Stomach (tissue), 9 donors: ENCODE measurements around the gene RNF166. TPM values are rescaled to one million over a fixed set of nuclear protein-coding genes. Genes with fewer than 3 reads are reported as not detected.

ENCODE experiments used
- DNase-seq, 2 donors: peaks; one replicate each; pipeline versions ENCODE4 v3.0.0 to v3.0.0-alpha.2; 2013 to 2019
- H3K27ac ChIP-seq, 5 donors: fragments of 200-600 bp in 4 of 5; sonication (generic) in 4 of 5; one replicate each; pipeline ENCODE4 v1.5.1; 2013 to 2019; ENCODE audit warnings: mild to moderate bottlenecking in 1 of 5, moderate library complexity in 1 of 5
- H3K27me3 ChIP-seq, 3 donors: fragments of 200-600 bp; sonication (generic); one replicate each; pipeline ENCODE4 v1.5.1; 2017 to 2019; ENCODE audit warnings: mixed run types in 1 of 3
- H3K36me3 ChIP-seq, 4 donors: fragments of 200-600 bp; sonication (generic); 1 replicate in 3 of 4; 2 replicates in 1 of 4; pipeline ENCODE4 v1.5.1; 2016 to 2019
- H3K4me1 ChIP-seq, 4 donors: fragments of 200-600 bp; sonication (generic); one replicate each; pipeline ENCODE4 v1.5.1; 2016 to 2019
- H3K4me3 ChIP-seq, 4 donors: fragments of 200-600 bp; sonication (generic) in 3 of 4; one replicate each; pipeline ENCODE4 v1.5.1; 2016 to 2019; ENCODE audit warnings: mild to moderate bottlenecking in 1 of 4
- H3K9me3 ChIP-seq, 4 donors: fragments of 200-600 bp; sonication (generic); one replicate each; pipeline ENCODE4 v1.5.1; 2016 to 2019
- EP300 ChIP-seq: sonication (generic); formaldehyde crosslinking; IDR thresholded peaks from one replicate; pipeline ENCODE4 v1.6.1; 2017; ENCODE audit warnings: antibody characterized with exemption
- POLR2A ChIP-seq, 4 donors: fragments of 450-650 bp; IDR thresholded peaks; one replicate each; pipeline ENCODE4 v1.6.1; 2016; ENCODE audit warnings: antibody characterized with exemption in 4 of 4, control low read depth in 2 of 4, mild to moderate bottlenecking in 1 of 4, moderate library complexity in 1 of 4
- POLR2AphosphoS5 ChIP-seq, 3 donors: sonication (generic); formaldehyde crosslinking; IDR thresholded peaks; one replicate each; pipeline ENCODE4 v1.6.1; 2016; ENCODE audit warnings: antibody characterized with exemption in 3 of 3
- WGBS, 5 donors: extraction: QIAGEN DNeasy Blood & Tissue Kit in 3 of 5; methylation state at CpG; one replicate each; pipeline versions ENCODE4 v1.1.5 to v1.1.7; 2013 to 2018; 5-methylcytosine and 5-hydroxymethylcytosine counted together
- intact Hi-C: fragments of 100-400 bp; cut with DNase I; formaldehyde crosslinking; loops from one replicate; pipeline ENCODE4 v1.15.1; 2023; ENCODE audit warnings: low total_unique reads
- polyA plus RNA-seq, 3 donors: library from polyadenylated mRNA; stranded (reverse); fragments of 200-250 nt; gene quantifications; one replicate each; pipeline ENCODE4 v1.2.3, GENCODE V29; 2013
- total RNA-seq, 5 donors: library from RNA; depleted of rRNA; stranded (reverse); fragments of >200 nt; gene quantifications; one replicate each; pipeline versions ENCODE4 v1.1.0 to v1.2.3, GENCODE V29; 2014 to 2016
- TF ChIP-seq, protein P1 (sequence below), 7 experiments: fragments of 450-650 bp in 4 of 7; fragments of 200-600 bp in 3 of 7; sonication (generic) in 3 of 7; IDR thresholded peaks; one replicate each; pipeline ENCODE4 v1.5.1; 2016 to 2019; ENCODE audit warnings: antibody characterized with exemption in 7 of 7, control low read depth in 2 of 7, mild to moderate bottlenecking in 1 of 7
- donor health status: healthy with polysubstance abuse.
- donor health status: Bipolar disorder and iron deficiency.
- donor health status: healthy.

The RNF166 gene
- total and polyA plus RNA-seq, 8 donors, result 8.8 to 31.9 (median 13.9) TPM

- Histone ChIP-seq H3K27ac (no peak overlapping the region), H3K9me3 (no peaks in the 10 kb centered on the region), H3K4me3 (no peak overlapping the region), H3K4me1 (no peaks in the 10 kb centered on the region), H3K27me3 (no peaks in the 10 kb centered on the region), H3K36me3 (peaks cover 69 to 85% (median 84%) of the 10 kb centered on the region in 4 donors)
- WGBS, 5 donors, result 92 to 98% (median 95%) methylated on average over 7 to 21 of the region's 21 CpGs
- no peak for TF ChIP-seq POLR2AphosphoS5 (IDR thresholded peaks at IDR 0.05)
- TF ChIP-seq, protein P1, sequence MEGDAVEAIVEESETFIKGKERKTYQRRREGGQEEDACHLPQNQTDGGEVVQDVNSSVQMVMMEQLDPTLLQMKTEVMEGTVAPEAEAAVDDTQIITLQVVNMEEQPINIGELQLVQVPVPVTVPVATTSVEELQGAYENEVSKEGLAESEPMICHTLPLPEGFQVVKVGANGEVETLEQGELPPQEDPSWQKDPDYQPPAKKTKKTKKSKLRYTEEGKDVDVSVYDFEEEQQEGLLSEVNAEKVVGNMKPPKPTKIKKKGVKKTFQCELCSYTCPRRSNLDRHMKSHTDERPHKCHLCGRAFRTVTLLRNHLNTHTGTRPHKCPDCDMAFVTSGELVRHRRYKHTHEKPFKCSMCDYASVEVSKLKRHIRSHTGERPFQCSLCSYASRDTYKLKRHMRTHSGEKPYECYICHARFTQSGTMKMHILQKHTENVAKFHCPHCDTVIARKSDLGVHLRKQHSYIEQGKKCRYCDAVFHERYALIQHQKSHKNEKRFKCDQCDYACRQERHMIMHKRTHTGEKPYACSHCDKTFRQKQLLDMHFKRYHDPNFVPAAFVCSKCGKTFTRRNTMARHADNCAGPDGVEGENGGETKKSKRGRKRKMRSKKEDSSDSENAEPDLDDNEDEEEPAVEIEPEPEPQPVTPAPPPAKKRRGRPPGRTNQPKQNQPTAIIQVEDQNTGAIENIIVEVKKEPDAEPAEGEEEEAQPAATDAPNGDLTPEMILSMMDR (IDR thresholded peaks at IDR 0.05), result no peak
- no peak for DNase-seq
- intact Hi-C loops, result no loop called here
Observed at GRCh38 chr16:88716601-88717001, 10.4 kb upstream of the RNF166 start.

DNA sequence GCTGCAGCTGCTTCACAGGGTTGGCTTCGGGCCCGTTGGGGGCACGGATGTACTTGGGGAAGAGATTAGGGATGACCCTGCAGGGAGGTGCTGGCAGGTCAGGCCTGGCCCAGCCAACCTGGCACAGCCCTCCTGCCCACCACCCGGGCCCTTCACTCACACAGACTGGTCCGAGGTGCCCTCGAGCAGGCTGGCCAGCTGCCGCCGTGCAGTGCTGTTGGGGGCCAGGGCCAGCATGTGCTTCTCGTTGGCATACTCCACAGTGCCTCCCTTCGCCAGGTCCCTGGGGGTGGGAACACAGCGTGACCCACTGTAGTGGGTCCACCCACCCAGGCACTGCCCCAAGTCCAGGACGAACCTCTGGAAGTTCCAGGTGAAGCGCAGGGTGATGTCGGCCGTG lies 10.0 kb upstream of the RNF166 start:
- no peaks in the 10 kb centered on the region for H3K9me3 ChIP-seq
- peaks cover 65 to 81% (median 80%) of the 10 kb centered on the region in 4 donors for H3K36me3 ChIP-seq
- H3K4me3 ChIP-seq, result no peak overlapping the region
- no peaks in the 10 kb centered on the region for H3K27me3 ChIP-seq
- DNase-seq, result no peak
- TF ChIP-seq, protein P1 (IDR thresholded peaks at IDR 0.05), result no peak
- no peak for TF ChIP-seq POLR2AphosphoS5 (IDR thresholded peaks at IDR 0.05)
- TF ChIP-seq EP300, result no peak
- no peak for TF ChIP-seq POLR2A (IDR thresholded peaks at IDR 0.05)
- H3K4me1 ChIP-seq, result peaks cover 0 to under 1% (median 0%) of the 10 kb centered on the region in 4 donors
- WGBS, 5 donors, result 86 to 100% (median 93%) methylated on average over 4 to 15 of the region's 15 CpGs
- H3K27ac ChIP-seq, result no peak overlapping the region
- intact Hi-C loops, result no loop called here

- Histone ChIP-seq H3K4me1 (peaks cover 0 to 7% (median 0%) of the 10 kb centered on the region in 4 donors), H3K9me3 (no peaks in the 10 kb centered on the region), H3K27me3 (no peaks in the 10 kb centered on the region), H3K4me3 (no peak overlapping the region), H3K27ac (no peak overlapping the region), H3K36me3 (peaks cover 59 to 77% (median 74%) of the 10 kb centered on the region in 4 donors)
- DNase-seq, result no peak
- 89 to 92% (median 92%) methylated on average over 42 to 57 of the region's 57 CpGs for WGBS, 5 donors
- intact Hi-C loops, result no loop called here
- TF ChIP-seq, protein P1 (IDR thresholded peaks at IDR 0.05), result no peak
- TF ChIP-seq POLR2AphosphoS5 (IDR thresholded peaks at IDR 0.05) (no peak), EP300 (no peak), POLR2A (IDR thresholded peaks at IDR 0.05) (no peak)
Observed at GRCh38 chr16:88715312-88716190, 9.3 kb upstream of the RNF166 start.

- Histone ChIP-seq H3K4me1 (peaks cover 0 to 9% (median 0%) of the 10 kb centered on the region in 4 donors), H3K27ac (no peak overlapping the region), H3K4me3 (no peak overlapping the region), H3K9me3 (no peaks in the 10 kb centered on the region), H3K27me3 (no peaks in the 10 kb centered on the region), H3K36me3 (peaks cover 50 to 75% (median 68%) of the 10 kb centered on the region in 4 donors)
- WGBS, 5 donors, result 89 to 93% (median 91%) methylated on average over 36 to 42 of the region's 42 CpGs
- no peak for DNase-seq
- TF ChIP-seq EP300 (no peak), POLR2AphosphoS5 (IDR thresholded peaks at IDR 0.05) (no peak), POLR2A (IDR thresholded peaks at IDR 0.05) (no peak)
- TF ChIP-seq, protein P1 (IDR thresholded peaks at IDR 0.05), result no peak
- intact Hi-C loops, result no loop called here
Observed at GRCh38 chr16:88714420-88715302, 8.5 kb upstream of the RNF166 start.
